ENCODE data around the gene INO80B. TPM values are rescaled to one million over a fixed set of nuclear protein-coding genes. Genes with fewer than 3 reads are reported as not detected.
A peak's percentile ranks its signal among the peaks of the same experiment; 100 is the strongest.

INO80B gene
- total and polyA plus RNA-seq, 2 donors (not counting 1 experiment from before 2014, with no cell fraction given) = 6.9 to 13.0 TPM

DNA sequence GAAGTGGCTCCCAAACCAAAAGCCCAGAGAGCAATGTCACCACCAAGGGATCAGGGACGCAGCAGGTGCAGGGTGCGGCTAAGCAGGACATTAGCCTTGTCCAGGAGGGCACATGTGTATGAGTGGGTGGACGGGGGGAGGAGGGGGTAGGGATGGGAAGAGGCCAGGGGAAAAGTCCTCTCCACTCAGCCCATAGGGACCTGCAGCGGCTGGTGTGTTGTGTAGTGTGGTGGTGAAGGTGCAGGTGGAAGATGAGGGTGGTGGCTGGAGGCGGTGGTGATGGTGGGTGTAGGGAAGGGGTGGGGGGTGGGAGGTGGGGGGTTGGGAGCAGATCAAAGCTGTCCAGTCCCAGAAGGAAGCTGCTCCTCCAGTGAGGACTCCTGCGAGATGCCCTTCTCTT is 37.1 kb upstream of the INO80B start:
- no peaks in the 10 kb centered on the region for H3K27me3 ChIP-seq (ENCODE audit: control insufficient read depth, insufficient read depth, low read length)
- no peak overlapping the region for H3K4me3 ChIP-seq (replicated peaks in 1 of 4; ENCODE audit: control extremely low read depth in 1 of 4, insufficient read depth in 1 of 4, low read depth in 3 of 4, low read length in 4 of 4)
- H3K4me1 ChIP-seq (ENCODE audit: control insufficient read depth, extremely low read depth, insufficient read depth, low read length) = peaks cover 11% of the 10 kb centered on the region
- no peak overlapping the region for H2AFZ ChIP-seq (ENCODE audit: low read length)
- no peak overlapping the region for H3K9ac ChIP-seq (ENCODE audit: insufficient read depth, low read length)
- no peaks in the 10 kb centered on the region for H3K9me3 ChIP-seq (ENCODE audit: control insufficient read depth, insufficient read depth, low read depth, low read length)
- no peak overlapping the region for H3K27ac ChIP-seq (ENCODE audit: insufficient read depth, low read length)
- H3K36me3 ChIP-seq (ENCODE audit: control insufficient read depth, insufficient read depth, low read length) = no peaks in the 10 kb centered on the region
- H3K79me2 ChIP-seq (ENCODE audit: control insufficient read depth, insufficient read depth, low read length) = no peaks in the 10 kb centered on the region
- TF ChIP-seq, protein P1, sequence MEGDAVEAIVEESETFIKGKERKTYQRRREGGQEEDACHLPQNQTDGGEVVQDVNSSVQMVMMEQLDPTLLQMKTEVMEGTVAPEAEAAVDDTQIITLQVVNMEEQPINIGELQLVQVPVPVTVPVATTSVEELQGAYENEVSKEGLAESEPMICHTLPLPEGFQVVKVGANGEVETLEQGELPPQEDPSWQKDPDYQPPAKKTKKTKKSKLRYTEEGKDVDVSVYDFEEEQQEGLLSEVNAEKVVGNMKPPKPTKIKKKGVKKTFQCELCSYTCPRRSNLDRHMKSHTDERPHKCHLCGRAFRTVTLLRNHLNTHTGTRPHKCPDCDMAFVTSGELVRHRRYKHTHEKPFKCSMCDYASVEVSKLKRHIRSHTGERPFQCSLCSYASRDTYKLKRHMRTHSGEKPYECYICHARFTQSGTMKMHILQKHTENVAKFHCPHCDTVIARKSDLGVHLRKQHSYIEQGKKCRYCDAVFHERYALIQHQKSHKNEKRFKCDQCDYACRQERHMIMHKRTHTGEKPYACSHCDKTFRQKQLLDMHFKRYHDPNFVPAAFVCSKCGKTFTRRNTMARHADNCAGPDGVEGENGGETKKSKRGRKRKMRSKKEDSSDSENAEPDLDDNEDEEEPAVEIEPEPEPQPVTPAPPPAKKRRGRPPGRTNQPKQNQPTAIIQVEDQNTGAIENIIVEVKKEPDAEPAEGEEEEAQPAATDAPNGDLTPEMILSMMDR (conservative IDR thresholded peaks at IDR 0.05 in 1 of 2, IDR thresholded peaks at IDR 0.05 in 1 of 2; ENCODE audit: low read depth in 1 of 2, low read length in 2 of 2) = no peak
- no peaks in the 10 kb centered on the region for H4K20me1 ChIP-seq (ENCODE audit: control insufficient read depth, extremely low read depth, insufficient read depth, low read length)
- DNase-seq (ENCODE audit: low read depth in 2 of 2) = no peak
- no peak overlapping the region for H3K4me2 ChIP-seq (ENCODE audit: extremely low read depth, insufficient read depth, low read length)

DNA sequence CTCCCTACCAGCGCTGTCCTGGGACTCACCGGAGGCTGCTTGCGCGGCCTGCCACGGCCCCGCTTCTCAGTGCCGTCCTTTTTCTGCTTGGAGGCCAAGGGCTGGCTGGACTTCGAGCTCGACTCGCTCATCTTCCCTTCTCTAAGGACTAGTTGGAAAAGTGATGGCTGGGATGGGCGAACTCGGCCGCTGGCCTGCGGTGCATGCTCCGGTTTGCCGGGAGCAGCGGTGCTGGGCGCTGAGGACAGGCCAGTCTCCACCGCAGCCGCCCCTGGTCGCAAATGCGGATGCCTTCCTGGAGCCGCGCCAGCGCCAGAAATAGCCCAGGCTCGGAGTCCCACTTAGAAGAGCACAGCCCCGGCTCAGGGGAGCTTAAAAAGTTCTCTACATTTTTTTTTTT is 36.6 kb upstream of the INO80B start:
- Histone ChIP-seq H3K27me3 (ENCODE audit: control insufficient read depth, insufficient read depth, low read length) (no peaks in the 10 kb centered on the region), H3K27ac (ENCODE audit: insufficient read depth, low read length) (no peak overlapping the region), H3K9ac (ENCODE audit: insufficient read depth, low read length) (no peak overlapping the region), H3K36me3 (ENCODE audit: control insufficient read depth, insufficient read depth, low read length) (no peaks in the 10 kb centered on the region), H3K79me2 (ENCODE audit: control insufficient read depth, insufficient read depth, low read length) (no peaks in the 10 kb centered on the region), H3K4me3 (replicated peaks in 1 of 4; ENCODE audit: control extremely low read depth in 1 of 4, insufficient read depth in 1 of 4, low read depth in 3 of 4, low read length in 4 of 4) (no peak overlapping the region), H4K20me1 (ENCODE audit: control insufficient read depth, extremely low read depth, insufficient read depth, low read length) (no peaks in the 10 kb centered on the region), H2AFZ (ENCODE audit: low read length) (peak overlapping the region; percentile 5), H3K9me3 (ENCODE audit: control insufficient read depth, insufficient read depth, low read depth, low read length) (no peaks in the 10 kb centered on the region), H3K4me1 (ENCODE audit: control insufficient read depth, extremely low read depth, insufficient read depth, low read length) (peaks cover 11% of the 10 kb centered on the region), H3K4me2 (ENCODE audit: extremely low read depth, insufficient read depth, low read length) (no peak overlapping the region)
- DNase-seq (ENCODE audit: low read depth in 2 of 2) = no peak
- no peak for TF ChIP-seq EZH2 (IDR thresholded peaks at IDR 0.05; ENCODE audit: low read length, missing control alignments)
- TF ChIP-seq, protein P1 (conservative IDR thresholded peaks at IDR 0.05 in 1 of 2, IDR thresholded peaks at IDR 0.05 in 1 of 2; ENCODE audit: low read depth in 1 of 2, low read length in 2 of 2) = no peak

DNA sequence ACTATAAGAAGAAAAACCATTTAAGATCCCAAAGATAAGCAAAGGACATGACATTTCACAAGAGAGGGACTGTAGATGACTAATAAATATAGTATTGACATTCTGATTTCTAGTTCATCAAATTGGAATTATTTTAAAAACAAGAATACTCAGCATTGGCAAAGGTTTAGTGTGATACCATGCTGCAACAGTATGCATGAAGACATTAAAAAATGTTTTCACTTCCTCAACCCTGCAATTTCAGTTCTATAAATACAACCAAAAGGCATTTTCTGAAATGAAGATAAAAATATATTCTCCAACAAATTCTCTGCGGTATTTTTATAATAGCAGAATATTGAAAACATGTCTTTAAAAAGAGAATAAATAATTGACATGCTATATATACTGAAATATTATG is 35.5 kb upstream of the INO80B start:
- no peaks in the 10 kb centered on the region for H4K20me1 ChIP-seq (ENCODE audit: control insufficient read depth, extremely low read depth, insufficient read depth, low read length)

More for the DNA sequence above, 35.5 kb upstream of the INO80B start:
- Histone ChIP-seq H2AFZ (ENCODE audit: low read length) (no peak overlapping the region), H3K79me2 (ENCODE audit: control insufficient read depth, insufficient read depth, low read length) (no peaks in the 10 kb centered on the region), H3K27ac (ENCODE audit: insufficient read depth, low read length) (no peak overlapping the region), H3K27me3 (ENCODE audit: control insufficient read depth, insufficient read depth, low read length) (no peaks in the 10 kb centered on the region), H3K4me1 (ENCODE audit: control insufficient read depth, extremely low read depth, insufficient read depth, low read length) (peaks cover 11% of the 10 kb centered on the region), H3K9me3 (ENCODE audit: control insufficient read depth, insufficient read depth, low read depth, low read length) (no peaks in the 10 kb centered on the region), H3K9ac (ENCODE audit: insufficient read depth, low read length) (no peak overlapping the region), H3K4me3 (replicated peaks in 1 of 4; ENCODE audit: control extremely low read depth in 1 of 4, insufficient read depth in 1 of 4, low read depth in 3 of 4, low read length in 4 of 4) (no peak overlapping the region), H3K36me3 (ENCODE audit: control insufficient read depth, insufficient read depth, low read length) (no peaks in the 10 kb centered on the region), H3K4me2 (ENCODE audit: extremely low read depth, insufficient read depth, low read length) (no peak overlapping the region)
- TF ChIP-seq, protein P1 (conservative IDR thresholded peaks at IDR 0.05 in 1 of 2, IDR thresholded peaks at IDR 0.05 in 1 of 2; ENCODE audit: low read depth in 1 of 2, low read length in 2 of 2) = no peak
- no peak for TF ChIP-seq EZH2 (IDR thresholded peaks at IDR 0.05; ENCODE audit: low read length, missing control alignments)
- DNase-seq (ENCODE audit: low read depth in 2 of 2) = no peak

Data from fibroblast of lung (primary cell).